Measurements from ENCODE around the gene PIAS4. TPM values are rescaled to one million over a fixed set of nuclear protein-coding genes. Genes with fewer than 3 reads are reported as not detected.

PIAS4 gene
- total RNA-seq, 4 donors from 2014 or later: 10.6 to 21.6 (median 11.2) TPM

DNA sequence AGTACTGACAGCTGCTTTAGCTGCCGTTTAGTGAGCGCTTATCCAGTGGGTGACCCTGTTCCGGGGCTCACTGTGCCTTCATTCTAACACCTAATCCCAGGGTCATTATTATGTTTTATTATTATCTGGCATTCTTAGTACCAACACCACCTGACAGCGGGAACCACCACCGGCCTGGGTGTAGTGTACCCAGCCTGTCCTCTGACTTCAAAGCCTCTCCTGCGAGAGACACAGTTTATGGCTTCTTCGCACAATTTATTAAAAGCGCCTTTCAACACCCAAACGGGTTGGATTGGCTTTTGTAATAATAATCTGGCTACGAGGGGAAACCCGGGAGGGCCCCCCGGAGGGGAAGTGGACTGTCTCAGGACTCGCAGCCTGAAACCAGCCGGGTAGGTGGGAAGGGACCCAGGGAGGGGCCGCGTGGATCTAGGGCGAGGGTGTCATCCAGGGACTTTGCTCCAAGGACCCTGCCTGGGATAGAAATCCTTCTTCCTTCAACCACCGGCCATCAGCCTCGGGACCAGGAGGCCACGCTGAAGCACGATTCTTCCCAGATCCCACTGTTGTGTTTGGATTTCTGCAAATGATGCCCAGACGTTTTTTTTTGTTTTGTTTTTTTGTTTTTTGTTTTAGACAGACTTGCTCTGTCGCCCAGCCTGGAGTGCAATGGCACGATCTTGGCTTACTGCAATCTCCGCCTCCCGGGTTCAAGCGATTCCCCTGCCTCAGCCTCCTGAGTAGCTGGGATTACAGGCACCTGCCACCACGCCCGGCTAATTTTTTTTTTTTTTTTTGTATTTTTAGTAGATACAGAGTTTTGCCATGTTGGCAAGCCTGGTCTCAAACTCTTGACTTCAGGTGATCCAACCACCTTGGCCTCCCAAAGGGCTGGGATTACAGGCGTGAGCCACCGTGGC is 60.8 kb downstream of the PIAS4 start:
- TF ChIP-seq, protein P1, sequence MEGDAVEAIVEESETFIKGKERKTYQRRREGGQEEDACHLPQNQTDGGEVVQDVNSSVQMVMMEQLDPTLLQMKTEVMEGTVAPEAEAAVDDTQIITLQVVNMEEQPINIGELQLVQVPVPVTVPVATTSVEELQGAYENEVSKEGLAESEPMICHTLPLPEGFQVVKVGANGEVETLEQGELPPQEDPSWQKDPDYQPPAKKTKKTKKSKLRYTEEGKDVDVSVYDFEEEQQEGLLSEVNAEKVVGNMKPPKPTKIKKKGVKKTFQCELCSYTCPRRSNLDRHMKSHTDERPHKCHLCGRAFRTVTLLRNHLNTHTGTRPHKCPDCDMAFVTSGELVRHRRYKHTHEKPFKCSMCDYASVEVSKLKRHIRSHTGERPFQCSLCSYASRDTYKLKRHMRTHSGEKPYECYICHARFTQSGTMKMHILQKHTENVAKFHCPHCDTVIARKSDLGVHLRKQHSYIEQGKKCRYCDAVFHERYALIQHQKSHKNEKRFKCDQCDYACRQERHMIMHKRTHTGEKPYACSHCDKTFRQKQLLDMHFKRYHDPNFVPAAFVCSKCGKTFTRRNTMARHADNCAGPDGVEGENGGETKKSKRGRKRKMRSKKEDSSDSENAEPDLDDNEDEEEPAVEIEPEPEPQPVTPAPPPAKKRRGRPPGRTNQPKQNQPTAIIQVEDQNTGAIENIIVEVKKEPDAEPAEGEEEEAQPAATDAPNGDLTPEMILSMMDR (IDR thresholded peaks at IDR 0.05): no peak
- no peak for DNase-seq (ENCODE audit: low spot score)
- ATAC-seq (ENCODE audit: low FRiP score): no peak

DNA sequence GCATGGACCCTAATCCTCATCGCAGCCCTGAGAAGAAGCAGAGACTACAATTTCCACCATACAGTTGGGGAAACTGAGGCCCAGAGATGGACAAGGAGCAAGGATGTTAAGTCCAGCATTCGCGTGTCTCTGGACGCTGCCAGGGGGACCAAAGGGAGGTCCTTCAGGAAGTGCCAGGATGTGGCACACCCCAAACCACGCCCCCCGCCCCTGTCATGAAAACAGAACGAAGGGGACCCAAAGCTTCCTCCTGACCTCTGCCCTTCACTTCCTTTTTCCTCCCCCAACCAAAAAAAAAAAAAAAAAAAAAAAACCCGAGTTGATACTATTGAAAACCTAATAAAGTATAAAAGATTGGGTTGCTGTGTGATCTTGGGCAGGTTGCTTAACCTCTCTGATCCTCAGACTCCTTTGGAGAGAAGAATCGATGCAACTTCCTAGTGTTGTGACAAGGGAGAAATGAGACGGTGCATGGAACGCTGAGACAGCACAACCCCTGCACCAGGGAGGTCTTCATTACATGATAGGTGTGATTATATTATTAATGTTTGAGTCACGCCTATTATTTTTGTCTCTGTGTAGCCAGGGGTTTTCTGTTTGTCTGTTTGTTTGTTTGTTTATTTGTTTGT is 61.9 kb downstream of the PIAS4 start:
- TF ChIP-seq, protein P1 (IDR thresholded peaks at IDR 0.05): no peak
- DNase-seq (ENCODE audit: low spot score) (no peak), ATAC-seq (ENCODE audit: low FRiP score) (no peak)

DNA sequence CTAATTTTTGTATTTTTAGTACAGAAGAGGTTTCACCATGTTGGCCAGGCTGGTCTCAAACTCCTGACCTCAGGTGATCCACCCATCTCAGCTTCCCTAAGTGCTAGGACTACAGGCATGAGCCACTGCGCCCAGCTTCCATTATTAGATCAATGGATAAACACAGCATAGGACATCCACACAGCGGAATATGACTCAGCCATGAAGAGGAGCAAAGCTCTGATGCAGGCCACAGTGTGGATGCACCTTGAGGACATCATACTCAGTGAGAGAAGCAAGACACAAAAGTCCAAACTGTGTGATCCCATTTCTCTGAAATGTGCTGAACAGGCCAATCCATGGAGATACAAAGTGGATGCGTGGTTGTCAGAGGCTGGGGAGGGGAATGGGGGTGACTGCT is 64.1 kb downstream of the PIAS4 start:
- ATAC-seq (ENCODE audit: low FRiP score): no peak
- TF ChIP-seq, protein P1 (IDR thresholded peaks at IDR 0.05): no peak
- DNase-seq (ENCODE audit: low spot score): no peak

DNA sequence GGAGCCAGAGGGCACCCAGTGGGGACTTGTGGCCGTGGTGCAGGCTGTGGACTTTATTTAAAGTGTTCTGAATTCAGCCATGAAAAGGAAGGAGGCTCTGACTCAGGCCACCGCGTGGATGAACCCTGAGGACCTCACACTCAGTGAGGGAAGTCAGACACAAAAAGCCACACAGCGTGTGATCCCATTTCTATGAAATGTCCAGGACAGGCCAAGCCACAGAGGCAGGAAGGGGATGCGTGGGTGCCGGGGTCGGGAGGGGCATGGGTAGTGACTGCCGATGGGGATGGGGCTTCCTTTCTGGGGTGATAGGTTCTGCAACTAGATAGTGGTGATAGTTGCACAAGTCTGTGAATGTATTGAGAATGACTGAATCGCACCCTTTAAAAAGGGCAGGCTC is 67.8 kb downstream of the PIAS4 start:
- TF ChIP-seq, protein P1 (IDR thresholded peaks at IDR 0.05): no peak
- ATAC-seq (ENCODE audit: low FRiP score) (no peak), DNase-seq (ENCODE audit: low spot score) (no peak)

DNA sequence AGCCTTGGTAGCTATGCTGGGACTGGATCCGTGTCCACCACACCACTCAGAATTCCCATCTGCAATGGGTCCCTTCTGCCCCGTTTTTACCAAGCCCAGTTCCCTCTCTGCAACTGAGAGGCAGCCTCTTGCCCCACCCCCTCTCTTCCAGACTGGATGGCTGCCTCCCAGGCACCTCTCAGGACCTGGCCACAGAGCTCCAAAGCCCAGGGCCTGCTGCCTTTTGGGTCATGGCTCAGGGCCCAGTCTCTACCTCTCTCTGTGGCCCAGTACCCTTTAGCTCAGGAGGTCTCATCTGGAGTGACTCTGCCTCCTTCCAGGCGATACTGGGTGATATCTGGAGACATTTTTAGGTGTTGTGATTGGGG is 69.5 kb downstream of the PIAS4 start:
- DNase-seq (ENCODE audit: low spot score) (no peak), ATAC-seq (ENCODE audit: low FRiP score) (no peak)
- TF ChIP-seq, protein P1 (IDR thresholded peaks at IDR 0.05): no peak

DNA sequence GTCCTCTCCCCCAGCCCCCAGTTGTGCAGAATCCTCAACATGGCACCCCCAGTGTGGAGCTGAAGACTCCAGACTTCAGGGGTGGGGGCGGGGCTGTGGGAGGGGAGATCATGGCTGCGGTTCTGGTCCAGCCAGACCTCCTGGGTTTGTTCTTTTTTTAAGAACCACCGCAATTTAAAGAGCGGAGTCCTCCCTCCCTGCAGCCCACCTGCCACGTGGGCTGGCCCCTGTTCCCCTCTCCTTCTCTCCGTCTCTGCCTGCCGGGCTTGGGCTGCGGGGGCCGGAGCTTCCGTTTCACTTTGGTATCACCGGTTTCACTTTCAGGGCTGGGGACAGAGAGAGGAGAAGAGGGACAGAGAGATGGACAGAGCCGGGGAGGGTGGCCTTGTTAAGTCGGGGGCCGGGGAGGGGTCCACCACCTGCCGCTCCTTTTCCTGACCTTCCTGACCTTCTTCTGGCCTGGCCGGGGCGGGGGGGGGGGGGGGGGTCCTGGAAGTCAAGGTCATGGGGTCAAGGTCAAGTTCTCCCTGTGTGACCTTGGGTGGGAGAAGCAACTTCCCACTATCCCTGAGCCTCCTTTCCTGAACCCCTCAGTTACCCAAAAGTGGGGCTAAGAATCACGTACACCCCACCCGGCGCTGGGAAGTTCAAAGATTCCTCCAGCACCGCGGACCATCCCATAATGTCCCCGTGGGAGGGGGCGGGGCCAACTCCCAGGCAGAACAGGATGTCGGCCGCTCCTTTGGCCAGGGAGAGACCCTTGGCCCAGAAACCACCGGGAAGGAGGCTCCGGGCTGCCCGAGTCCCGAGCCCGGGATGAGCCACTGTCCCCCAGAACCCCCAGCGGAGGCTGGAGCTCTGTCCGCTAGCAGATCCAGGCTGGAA is 70.5 kb downstream of the PIAS4 start:
- DNase-seq (ENCODE audit: low spot score) (no peak), ATAC-seq (ENCODE audit: low FRiP score) (peak; percentile 36)
- TF ChIP-seq, protein P1 (IDR thresholded peaks at IDR 0.05): no peak
